M059J (cell line): ENCODE measurements around the gene ZNF414. TPM values are rescaled to one million over a fixed set of nuclear protein-coding genes. Genes with fewer than 3 reads are reported as not detected.

ENCODE experiments used
- DNase-seq: peaks from one replicate; pipeline ENCODE4 v3.0.0-alpha.2; 2012; ENCODE audit warnings: low read depth
- total RNA-seq: library from RNA; depleted of rRNA; stranded (reverse); fragments of >200 nt; shearing (Covaris generic); gene quantifications from 2 replicates; pipeline ENCODE4 v1.2.3, GENCODE V29; 2014; rRNA removed

ZNF414 gene
- total RNA-seq, 1 experiment from 2014 or later, result 6.3 TPM

DNA sequence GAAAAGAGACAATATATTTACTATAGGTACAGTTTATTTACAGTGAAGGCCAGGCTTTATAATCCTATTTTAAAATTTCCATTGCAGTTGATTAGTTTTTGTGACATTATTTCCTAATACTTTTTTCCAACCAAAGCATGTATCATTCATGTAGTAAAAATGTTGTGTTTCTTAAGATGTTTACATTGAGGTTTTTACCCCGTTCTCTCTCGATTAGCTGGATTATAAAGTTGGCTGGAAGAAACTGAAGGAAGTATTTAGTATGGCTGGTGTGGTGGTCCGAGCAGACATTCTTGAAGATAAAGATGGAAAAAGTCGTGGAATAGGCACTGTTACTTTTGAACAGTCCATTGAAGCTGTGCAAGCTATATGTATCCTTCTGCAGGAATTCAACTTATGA lies 47.9 kb downstream of the ZNF414 start:
- no peak for DNase-seq

DNA sequence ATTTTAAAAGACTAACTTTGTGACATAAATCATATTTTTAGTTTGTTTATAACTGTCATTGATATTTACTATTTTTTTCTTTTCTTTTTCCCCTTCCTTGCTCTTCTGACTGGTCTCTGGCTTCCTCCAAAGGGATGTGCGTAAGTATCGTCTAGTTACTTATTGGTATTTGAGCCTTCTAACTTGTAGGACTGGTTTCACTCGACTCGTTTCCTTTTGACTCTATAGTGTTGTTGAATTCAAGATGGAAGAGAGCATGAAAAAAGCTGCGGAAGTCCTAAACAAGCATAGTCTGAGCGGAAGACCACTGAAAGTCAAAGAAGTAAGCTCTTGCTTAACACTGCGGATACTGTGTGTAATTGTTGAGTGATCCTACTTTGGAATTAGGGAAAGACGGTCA lies 50.6 kb downstream of the ZNF414 start:
- no peak for DNase-seq

- no peak for DNase-seq
Measured at GRCh38 chr19:8462571-8462970, 51.4 kb downstream of the ZNF414 start.

DNA sequence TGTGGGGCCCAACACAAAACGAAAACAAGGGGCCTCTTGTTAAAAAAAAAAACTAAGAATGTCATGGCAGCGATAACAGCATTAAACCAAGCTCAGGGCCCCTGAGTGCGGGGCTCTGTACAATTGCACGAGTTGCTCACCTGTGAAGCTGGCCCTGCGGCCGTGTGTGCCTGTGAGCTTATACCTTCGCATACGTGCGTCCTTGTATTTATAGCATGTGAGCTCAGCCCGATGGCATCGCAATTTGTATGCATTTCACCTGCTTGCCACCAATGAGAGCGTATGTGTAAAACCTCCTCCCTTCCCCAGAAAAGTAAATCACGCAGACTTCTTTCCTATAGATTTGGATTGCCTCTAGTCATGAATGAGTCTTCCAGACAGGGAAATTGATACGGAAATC lies 52.1 kb downstream of the ZNF414 start:
- no peak for DNase-seq

DNA sequence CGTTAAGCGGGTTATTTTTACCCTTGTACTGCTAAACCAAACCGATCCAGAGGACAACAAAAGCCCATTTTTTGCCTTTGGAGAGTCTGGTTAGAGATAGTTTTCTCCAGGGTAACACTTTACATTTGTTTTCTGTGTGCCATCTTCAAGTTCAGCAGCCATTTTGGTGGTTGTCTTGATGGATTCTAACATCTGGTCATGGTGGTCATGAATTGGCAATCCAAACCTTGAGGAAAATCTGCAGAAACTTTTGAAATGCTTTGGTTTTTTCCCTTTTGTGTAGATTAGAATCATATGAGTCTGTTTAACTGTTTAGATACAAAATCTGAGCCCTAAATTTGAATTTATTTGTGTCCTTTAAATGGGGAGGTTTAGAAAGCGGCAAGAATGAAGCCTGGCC lies 52.6 kb downstream of the ZNF414 start:
- DNase-seq, result no peak

DNA sequence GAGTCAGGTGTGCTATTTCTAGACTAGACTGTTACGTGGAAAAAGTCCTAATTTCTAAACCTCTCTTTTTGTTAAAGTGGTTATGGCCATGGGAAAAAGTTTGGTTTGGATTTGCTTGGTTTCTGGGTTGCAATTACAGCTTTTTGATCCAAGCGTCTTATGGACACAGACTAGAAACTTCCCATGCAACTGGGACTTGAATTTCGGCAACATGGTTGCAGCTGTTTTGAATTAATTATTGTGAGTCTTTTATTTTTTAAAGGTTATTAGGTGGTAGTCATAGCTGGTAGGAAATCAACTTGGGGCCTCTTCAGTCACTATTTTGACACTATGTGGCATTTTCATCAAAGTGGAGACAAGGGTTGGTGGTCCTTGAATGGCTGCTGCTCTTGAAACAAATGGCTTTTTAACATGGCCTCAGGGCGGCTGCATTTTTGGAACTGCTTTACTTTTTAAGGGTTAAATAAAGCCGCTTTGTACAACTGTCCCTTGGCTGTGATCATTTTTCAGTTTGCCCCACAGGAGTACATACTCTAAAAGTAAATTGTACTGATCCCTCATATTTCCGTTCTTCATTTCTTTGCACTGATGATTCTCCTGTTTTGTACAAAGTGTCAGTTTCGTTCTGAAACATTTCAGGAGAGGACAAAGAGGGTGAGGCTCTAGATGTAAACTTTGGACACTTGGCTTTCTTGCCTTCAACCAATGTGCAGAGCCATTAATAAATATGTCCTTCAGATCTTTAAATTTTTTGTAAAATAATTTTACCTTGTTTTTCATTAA lies 53.3 kb downstream of the ZNF414 start:
- DNase-seq, result no peak

Other genes starting within 250 kb of the ZNF414 start
- 207 and 214 TPM in 2 replicates for gene CD320, start 205.8 kb downstream of the ZNF414 start, total RNA-seq
- 51.6 and 63.0 TPM in 2 replicates for gene NDUFA7, start 192.8 kb downstream of the ZNF414 start, total RNA-seq
- gene RPS28, start 192.7 kb downstream of the ZNF414 start, total RNA-seq, result 179 and 238 TPM in 2 replicates
- 0.74 TPM in 1 of 2 replicates, not detected in the other for gene KANK3, start 170.9 kb downstream of the ZNF414 start, total RNA-seq
- 0.27 and 0.91 TPM in 2 replicates for gene ANGPTL4, start 150.0 kb downstream of the ZNF414 start, total RNA-seq
- gene RAB11B, start 123.8 kb downstream of the ZNF414 start, total RNA-seq, result 10.8 and 16.5 TPM in 2 replicates
- 30.5 and 43.3 TPM in 2 replicates for gene MARCHF2, start 100.9 kb downstream of the ZNF414 start, total RNA-seq
- gene HNRNPM, start 69.2 kb downstream of the ZNF414 start, total RNA-seq, result 40.5 and 68.3 TPM in 2 replicates
- gene PRAM1, start 11.5 kb downstream of the ZNF414 start, total RNA-seq, result not detected in 2 replicates
- gene MYO1F, start 63.3 kb upstream of the ZNF414 start, total RNA-seq, result 0.15 and 0.25 TPM in 2 replicates
- 3.4 and 5.4 TPM in 2 replicates for gene ADAMTS10, start 96.5 kb upstream of the ZNF414 start, total RNA-seq
- not detected in 2 replicates for gene NFILZ, start 116.5 kb upstream of the ZNF414 start, total RNA-seq
- gene ACTL9, start 184.6 kb upstream of the ZNF414 start, total RNA-seq, result not detected in 2 replicates
- gene OR2Z1, start 207.5 kb upstream of the ZNF414 start, total RNA-seq, result not detected in 2 replicates